Astrocyte of the hippocampus (primary cell): ENCODE measurements around the gene KCTD17.

ENCODE experiments used
- DNase-seq: peaks from one replicate; pipeline ENCODE4 v3.0.0; 2011; ENCODE audit warnings: low read depth, low spot score

The KCTD17 gene

GRCh38 chr22:37043209-37043827 is 8.2 kb upstream of the KCTD17 start:
- no peak for DNase-seq

- DNase-seq, result peak; percentile 36
Observed at GRCh38 chr22:37043828-37044538, 7.6 kb upstream of the KCTD17 start.

GRCh38 chr22:37044634-37045625 is 6.6 kb upstream of the KCTD17 start:
- no peak for DNase-seq

GRCh38 chr22:37045958-37046357 is 5.6 kb upstream of the KCTD17 start:
- peak; percentile 53 for DNase-seq

- DNase-seq, result no peak
Observed at GRCh38 chr22:37046589-37046988, 5.0 kb upstream of the KCTD17 start.

GRCh38 chr22:37047006-37047405 is 4.5 kb upstream of the KCTD17 start:
- DNase-seq, result no peak

- DNase-seq, result peak; percentile 27
Observed at GRCh38 chr22:37048133-37048532, 3.4 kb upstream of the KCTD17 start.

- DNase-seq, result no peak
Observed at GRCh38 chr22:37049224-37049623, 2.3 kb upstream of the KCTD17 start.

GRCh38 chr22:37050913-37051312 is 629 bp upstream of the KCTD17 start:
- no peak for DNase-seq

GRCh38 chr22:37052386-37053309 is 1.1 kb downstream of the KCTD17 start:
- DNase-seq, result no peak

GRCh38 chr22:37053310-37054055 is 1.9 kb downstream of the KCTD17 start:
- DNase-seq, result no peak

GRCh38 chr22:37054056-37054395 is 2.5 kb downstream of the KCTD17 start:
- no peak for DNase-seq

- DNase-seq, result no peak
Observed at GRCh38 chr22:37054600-37055365, 3.2 kb downstream of the KCTD17 start.

GRCh38 chr22:37056246-37056645 is 4.7 kb downstream of the KCTD17 start:
- no peak for DNase-seq

GRCh38 chr22:37057226-37057625 is 5.7 kb downstream of the KCTD17 start:
- no peak for DNase-seq

- no peak for DNase-seq
Observed at GRCh38 chr22:37057796-37058510, 6.4 kb downstream of the KCTD17 start.

- DNase-seq, result no peak
Observed at GRCh38 chr22:37058917-37059701, 7.6 kb downstream of the KCTD17 start.

GRCh38 chr22:37059876-37060449 is 8.4 kb downstream of the KCTD17 start:
- no peak for DNase-seq
